Measurements from ENCODE around the gene LRRFIP1.

Gene LRRFIP1

GRCh38 chr2:237701033-237701858 is 73.9 kb downstream of the LRRFIP1 start:
- DNase-seq (ENCODE audit: low read depth in 2 of 2, low spot score in 1 of 2): no peak

- no peak for DNase-seq (ENCODE audit: low read depth in 2 of 2, low spot score in 1 of 2)
Measured at GRCh38 chr2:237701859-237702390, 74.5 kb downstream of the LRRFIP1 start.

- DNase-seq (ENCODE audit: low read depth in 2 of 2, low spot score in 1 of 2): no peak
Measured at GRCh38 chr2:237702441-237703391, 75.3 kb downstream of the LRRFIP1 start.

GRCh38 chr2:237704501-237705434 is 77.4 kb downstream of the LRRFIP1 start:
- DNase-seq (ENCODE audit: low read depth in 2 of 2, low spot score in 1 of 2): no peak

GRCh38 chr2:237706257-237706656 is 78.9 kb downstream of the LRRFIP1 start:
- no peak for DNase-seq (ENCODE audit: low read depth in 2 of 2, low spot score in 1 of 2)

- no peak for DNase-seq (ENCODE audit: low read depth in 2 of 2, low spot score in 1 of 2)
Measured at GRCh38 chr2:237708065-237708398, 80.6 kb downstream of the LRRFIP1 start.

- DNase-seq (ENCODE audit: low read depth in 2 of 2, low spot score in 1 of 2): no peak
Measured at GRCh38 chr2:237708491-237708890, 81.1 kb downstream of the LRRFIP1 start.

GRCh38 chr2:237708961-237709360 is 81.6 kb downstream of the LRRFIP1 start:
- no peak for DNase-seq (ENCODE audit: low read depth in 2 of 2, low spot score in 1 of 2)

GRCh38 chr2:237711458-237712150 is 84.2 kb downstream of the LRRFIP1 start:
- no peak for DNase-seq (ENCODE audit: low read depth in 2 of 2, low spot score in 1 of 2)

- DNase-seq (ENCODE audit: low read depth in 2 of 2, low spot score in 1 of 2): no peak
Measured at GRCh38 chr2:237712477-237713377, 85.3 kb downstream of the LRRFIP1 start.

GRCh38 chr2:237714690-237715458 is 87.5 kb downstream of the LRRFIP1 start:
- no peak for DNase-seq (ENCODE audit: low read depth in 2 of 2, low spot score in 1 of 2)

- DNase-seq (ENCODE audit: low read depth in 2 of 2, low spot score in 1 of 2): no peak
Measured at GRCh38 chr2:237715459-237715947, 88.1 kb downstream of the LRRFIP1 start.

- DNase-seq (ENCODE audit: low read depth in 2 of 2, low spot score in 1 of 2): no peak
Measured at GRCh38 chr2:237716011-237716410, 88.6 kb downstream of the LRRFIP1 start.

- no peak for DNase-seq (ENCODE audit: low read depth in 2 of 2, low spot score in 1 of 2)
Measured at GRCh38 chr2:237717366-237718276, 90.2 kb downstream of the LRRFIP1 start.

GRCh38 chr2:237718277-237718634 is 90.9 kb downstream of the LRRFIP1 start:
- no peak for DNase-seq (ENCODE audit: low read depth in 2 of 2, low spot score in 1 of 2)

- no peak for DNase-seq (ENCODE audit: low read depth in 2 of 2, low spot score in 1 of 2)
Measured at GRCh38 chr2:237720444-237720843, 93.1 kb downstream of the LRRFIP1 start.

- no peak for DNase-seq (ENCODE audit: low read depth in 2 of 2, low spot score in 1 of 2)
Measured at GRCh38 chr2:237720957-237721356, 93.6 kb downstream of the LRRFIP1 start.

All from stimulated activated CD8-positive, alpha-beta memory T cell treated with anti-CD3 and anti-CD28 coated beads, Interleukin-4, amount 100 ng/mL, for 1 hour (primary cell).